ENCODE measurements around the gene NSL1.
A peak's percentile ranks its signal among the peaks of the same experiment; 100 is the strongest.

The NSL1 gene

GRCh38 chr1:212794561-212795014 lies 3.0 kb upstream of the NSL1 start:
- peaks cover 40% of the 10 kb centered on the region for H3K4me1 ChIP-seq (ENCODE audit: insufficient read depth, low read length)
- peak overlapping the region; percentile 62 for H2AFZ ChIP-seq (ENCODE audit: low read depth, low read length)
- ATAC-seq (ENCODE audit: insufficient read depth, low read depth) (peak; percentile 58), DNase-seq (peak; percentile 29)
- H3K9me3 ChIP-seq (ENCODE audit: insufficient read depth, low read length, severe bottlenecking), result no peaks in the 10 kb centered on the region
- H3K36me3 ChIP-seq (ENCODE audit: insufficient read depth, low read length), result peaks cover 26% of the 10 kb centered on the region
- peak overlapping the region in 1 of 2 experiments; percentile 36; a peak in 1 of 4 replicates for H3K4me3 ChIP-seq (ENCODE audit: low read depth in 1 of 2, low read length in 2 of 2)
- TF ChIP-seq CTCF (IDR thresholded peaks at IDR 0.05; ENCODE audit: borderline replicate concordance, extremely low read depth, low read length, poor library complexity, severe bottlenecking) (no peak), EZH2 (IDR thresholded peaks at IDR 0.05; ENCODE audit: borderline replicate concordance, low read depth, low read length, severe bottlenecking) (no peak)
- peak overlapping the region; percentile 50 for H3K4me2 ChIP-seq (ENCODE audit: insufficient read depth, low read length)
- peak overlapping the region; percentile 73 for H3K27ac ChIP-seq (ENCODE audit: low read length)
- no peaks in the 10 kb centered on the region for H3K27me3 ChIP-seq (ENCODE audit: insufficient read depth, low read length, poor library complexity)
- no peaks in the 10 kb centered on the region for H4K20me1 ChIP-seq (ENCODE audit: insufficient read depth, low read length)
- H3K79me2 ChIP-seq (ENCODE audit: insufficient read depth, low read length), result peaks cover 37% of the 10 kb centered on the region
- peak overlapping the region; percentile 16; the same call in 1 of the 2 replicates for H3K9ac ChIP-seq (ENCODE audit: low read depth, low read length)

GRCh38 chr1:212792396-212792908 lies 875 bp upstream of the NSL1 start:
- Histone ChIP-seq H2AFZ (ENCODE audit: low read depth, low read length) (peak overlapping the region; percentile 90), H3K27me3 (ENCODE audit: insufficient read depth, low read length, poor library complexity) (no peaks in the 10 kb centered on the region), H3K79me2 (ENCODE audit: insufficient read depth, low read length) (peaks cover 58% of the 10 kb centered on the region), H3K9ac (ENCODE audit: low read depth, low read length) (peak overlapping the region; percentile 80), H3K9me3 (ENCODE audit: insufficient read depth, low read length, severe bottlenecking) (no peaks in the 10 kb centered on the region), H3K4me2 (ENCODE audit: insufficient read depth, low read length) (peak overlapping the region; percentile 78), H3K4me3 (ENCODE audit: low read depth in 1 of 2, low read length in 2 of 2) (peak overlapping the region; percentile 66 to 68; a peak in 3 of 4 replicates), H3K4me1 (ENCODE audit: insufficient read depth, low read length) (peaks cover 55% of the 10 kb centered on the region), H4K20me1 (ENCODE audit: insufficient read depth, low read length) (no peaks in the 10 kb centered on the region), H3K36me3 (ENCODE audit: insufficient read depth, low read length) (peaks cover 14% of the 10 kb centered on the region), H3K27ac (ENCODE audit: low read length) (peak overlapping the region; percentile 72)
- TF ChIP-seq CTCF (IDR thresholded peaks at IDR 0.05; ENCODE audit: borderline replicate concordance, extremely low read depth, low read length, poor library complexity, severe bottlenecking) (no peak), EZH2 (IDR thresholded peaks at IDR 0.05; ENCODE audit: borderline replicate concordance, low read depth, low read length, severe bottlenecking) (no peak)
- DNase-seq (no peak), ATAC-seq (ENCODE audit: insufficient read depth, low read depth) (no peak)

- peaks cover 62% of the 10 kb centered on the region for H3K79me2 ChIP-seq (ENCODE audit: insufficient read depth, low read length)
Observed at GRCh38 chr1:212791261-212791675, 309 bp downstream of the NSL1 start.

More at GRCh38 chr1:212791261-212791675, 309 bp downstream of the NSL1 start:
- Histone ChIP-seq H3K4me1 (ENCODE audit: insufficient read depth, low read length) (peaks cover 55% of the 10 kb centered on the region), H3K27me3 (ENCODE audit: insufficient read depth, low read length, poor library complexity) (no peaks in the 10 kb centered on the region), H2AFZ (ENCODE audit: low read depth, low read length) (peak overlapping the region; percentile 90), H3K9me3 (ENCODE audit: insufficient read depth, low read length, severe bottlenecking) (no peaks in the 10 kb centered on the region), H3K36me3 (ENCODE audit: insufficient read depth, low read length) (peaks cover 16% of the 10 kb centered on the region), H3K27ac (ENCODE audit: low read length) (peak overlapping the region; percentile 72), H3K4me3 (ENCODE audit: low read depth in 1 of 2, low read length in 2 of 2) (peak overlapping the region; percentile 66 to 68), H3K4me2 (ENCODE audit: insufficient read depth, low read length) (peak overlapping the region; percentile 91), H4K20me1 (ENCODE audit: insufficient read depth, low read length) (no peaks in the 10 kb centered on the region), H3K9ac (ENCODE audit: low read depth, low read length) (peak overlapping the region; percentile 80)
- ATAC-seq (ENCODE audit: insufficient read depth, low read depth) (peak; percentile 72), DNase-seq (no peak)
- no peak for TF ChIP-seq CTCF (IDR thresholded peaks at IDR 0.05; ENCODE audit: borderline replicate concordance, extremely low read depth, low read length, poor library complexity, severe bottlenecking)
- no peak for TF ChIP-seq EZH2 (IDR thresholded peaks at IDR 0.05; ENCODE audit: borderline replicate concordance, low read depth, low read length, severe bottlenecking)
